ENCODE measurements around the gene OPCML.

OPCML gene

DNA sequence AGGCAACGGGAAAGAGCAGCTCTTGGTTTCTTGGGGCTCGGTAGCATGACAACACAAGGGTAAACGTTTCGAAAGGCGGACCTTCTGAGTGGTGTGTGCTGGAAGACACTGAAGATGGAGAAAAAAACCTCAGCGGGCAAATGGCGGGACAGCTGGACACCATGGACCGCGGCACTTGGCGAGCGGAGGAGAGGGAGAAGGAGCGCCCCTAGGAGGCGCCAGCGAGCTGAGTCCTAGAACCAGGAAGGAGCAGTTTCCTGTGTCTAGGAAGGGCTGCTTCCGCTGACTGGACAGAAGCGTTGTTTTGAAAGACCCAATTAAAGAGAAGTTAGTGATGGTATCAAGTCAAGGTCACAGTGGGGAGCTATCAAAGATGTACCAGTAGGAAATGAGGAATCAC lies 44.0 kb upstream of the OPCML start:
- Histone ChIP-seq H3K4me2 (no peak overlapping the region), H2AFZ (ENCODE audit: low read depth) (no peak overlapping the region), H3K27me3 (ENCODE audit: insufficient read depth, low read depth) (no peaks in the 10 kb centered on the region), H3K36me3 (ENCODE audit: insufficient read depth) (no peaks in the 10 kb centered on the region), H3K79me2 (ENCODE audit: insufficient read depth, low read depth) (no peaks in the 10 kb centered on the region), H3K9ac (no peak overlapping the region), H3K27ac (no peak overlapping the region), H3K4me1 (ENCODE audit: low read depth, poor library complexity, severe bottlenecking) (no peaks in the 10 kb centered on the region), H3K4me3 (IDR thresholded peaks at IDR 0.05; ENCODE audit: insufficient read depth, low read depth, low read length) (no peak overlapping the region), H4K20me1 (ENCODE audit: insufficient read depth) (no peaks in the 10 kb centered on the region)
- TF ChIP-seq, protein P1, sequence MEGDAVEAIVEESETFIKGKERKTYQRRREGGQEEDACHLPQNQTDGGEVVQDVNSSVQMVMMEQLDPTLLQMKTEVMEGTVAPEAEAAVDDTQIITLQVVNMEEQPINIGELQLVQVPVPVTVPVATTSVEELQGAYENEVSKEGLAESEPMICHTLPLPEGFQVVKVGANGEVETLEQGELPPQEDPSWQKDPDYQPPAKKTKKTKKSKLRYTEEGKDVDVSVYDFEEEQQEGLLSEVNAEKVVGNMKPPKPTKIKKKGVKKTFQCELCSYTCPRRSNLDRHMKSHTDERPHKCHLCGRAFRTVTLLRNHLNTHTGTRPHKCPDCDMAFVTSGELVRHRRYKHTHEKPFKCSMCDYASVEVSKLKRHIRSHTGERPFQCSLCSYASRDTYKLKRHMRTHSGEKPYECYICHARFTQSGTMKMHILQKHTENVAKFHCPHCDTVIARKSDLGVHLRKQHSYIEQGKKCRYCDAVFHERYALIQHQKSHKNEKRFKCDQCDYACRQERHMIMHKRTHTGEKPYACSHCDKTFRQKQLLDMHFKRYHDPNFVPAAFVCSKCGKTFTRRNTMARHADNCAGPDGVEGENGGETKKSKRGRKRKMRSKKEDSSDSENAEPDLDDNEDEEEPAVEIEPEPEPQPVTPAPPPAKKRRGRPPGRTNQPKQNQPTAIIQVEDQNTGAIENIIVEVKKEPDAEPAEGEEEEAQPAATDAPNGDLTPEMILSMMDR (conservative IDR thresholded peaks at IDR 0.05; ENCODE audit: low read depth, low read length) = no peak

DNA sequence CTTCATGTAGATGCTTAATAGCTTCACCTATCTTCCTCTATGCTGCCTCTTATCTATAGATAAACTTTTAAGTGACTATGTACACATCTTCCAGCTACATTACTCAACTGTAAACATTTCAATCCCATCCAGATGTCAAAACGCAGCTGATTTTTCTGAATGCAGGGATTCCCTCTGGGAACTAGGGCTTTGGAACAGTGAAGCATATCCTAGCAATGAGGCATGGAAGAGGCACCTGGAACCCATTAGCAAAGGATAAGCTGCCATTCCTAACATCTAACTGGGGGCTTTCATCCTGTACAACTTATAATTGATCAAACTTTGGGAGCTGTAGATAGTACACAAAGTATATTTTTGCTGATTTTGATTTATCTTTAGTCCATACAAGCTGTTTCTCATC lies 40.8 kb upstream of the OPCML start:
- Histone ChIP-seq H3K4me3 (IDR thresholded peaks at IDR 0.05; ENCODE audit: insufficient read depth, low read depth, low read length) (no peak overlapping the region), H2AFZ (ENCODE audit: low read depth) (no peak overlapping the region), H3K27ac (no peak overlapping the region), H3K4me1 (ENCODE audit: low read depth, poor library complexity, severe bottlenecking) (no peaks in the 10 kb centered on the region), H3K36me3 (ENCODE audit: insufficient read depth) (no peaks in the 10 kb centered on the region), H4K20me1 (ENCODE audit: insufficient read depth) (no peaks in the 10 kb centered on the region), H3K4me2 (no peak overlapping the region), H3K27me3 (ENCODE audit: insufficient read depth, low read depth) (no peaks in the 10 kb centered on the region), H3K79me2 (ENCODE audit: insufficient read depth, low read depth) (no peaks in the 10 kb centered on the region), H3K9ac (no peak overlapping the region)
- TF ChIP-seq, protein P1 (conservative IDR thresholded peaks at IDR 0.05; ENCODE audit: low read depth, low read length) = no peak

DNA sequence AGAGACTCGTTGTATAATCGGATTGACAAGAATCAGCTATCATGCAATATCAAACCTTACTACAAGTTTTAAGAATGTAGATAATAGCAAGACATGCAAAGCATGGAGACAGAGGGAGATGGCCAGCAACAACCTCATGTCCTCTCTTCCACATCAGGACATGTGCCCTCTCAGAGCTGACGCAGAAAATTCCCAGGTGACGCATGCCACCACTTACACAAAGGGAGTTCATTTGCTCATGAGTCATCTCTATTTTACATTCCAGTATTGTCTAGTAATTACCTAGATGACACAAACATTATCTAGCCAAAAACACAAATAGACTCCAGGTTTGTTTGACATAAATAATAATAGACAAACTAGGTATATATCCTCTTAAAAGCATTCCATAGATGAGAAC lies 38.1 kb upstream of the OPCML start:
- TF ChIP-seq, protein P1 (conservative IDR thresholded peaks at IDR 0.05; ENCODE audit: low read depth, low read length) = no peak
- no peaks in the 10 kb centered on the region for H3K79me2 ChIP-seq (ENCODE audit: insufficient read depth, low read depth)
- no peaks in the 10 kb centered on the region for H3K4me1 ChIP-seq (ENCODE audit: low read depth, poor library complexity, severe bottlenecking)
- no peaks in the 10 kb centered on the region for H3K27me3 ChIP-seq (ENCODE audit: insufficient read depth, low read depth)
- no peak overlapping the region for H3K4me3 ChIP-seq (IDR thresholded peaks at IDR 0.05; ENCODE audit: insufficient read depth, low read depth, low read length)
- H3K27ac ChIP-seq = no peak overlapping the region
- H3K36me3 ChIP-seq (ENCODE audit: insufficient read depth) = no peaks in the 10 kb centered on the region
- no peak overlapping the region for H3K4me2 ChIP-seq
- H4K20me1 ChIP-seq (ENCODE audit: insufficient read depth) = no peaks in the 10 kb centered on the region
- no peak overlapping the region for H3K9ac ChIP-seq
- H2AFZ ChIP-seq (ENCODE audit: low read depth) = no peak overlapping the region

DNA sequence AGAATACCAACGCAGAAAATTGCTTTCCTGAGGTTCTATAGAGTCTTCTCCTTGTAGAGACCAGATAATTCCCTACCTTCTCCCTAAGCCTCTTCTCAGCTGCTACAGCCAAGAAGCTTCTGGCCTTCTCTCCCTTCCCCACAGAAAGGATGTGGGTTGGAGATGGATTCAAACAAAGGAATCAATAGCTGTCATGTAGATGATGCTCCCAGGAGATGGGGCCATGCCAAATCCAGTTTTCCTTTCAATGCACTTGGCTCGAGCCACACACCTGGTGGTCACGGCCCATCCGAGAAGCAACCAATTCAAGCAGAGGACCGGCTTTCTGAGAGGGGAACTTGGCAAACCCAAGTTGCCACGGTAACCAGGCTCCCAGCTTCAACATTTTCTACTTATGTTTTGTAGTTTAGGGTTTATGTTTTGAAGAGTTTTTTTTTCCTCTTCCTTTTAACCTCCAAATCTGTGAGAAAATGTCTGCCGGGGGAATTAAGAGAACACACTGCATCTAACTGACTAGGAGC lies 31.3 kb upstream of the OPCML start:
- Histone ChIP-seq H3K4me1 (ENCODE audit: low read depth, poor library complexity, severe bottlenecking) (no peaks in the 10 kb centered on the region), H3K79me2 (ENCODE audit: insufficient read depth, low read depth) (no peaks in the 10 kb centered on the region), H3K9ac (no peak overlapping the region), H3K4me3 (IDR thresholded peaks at IDR 0.05; ENCODE audit: insufficient read depth, low read depth, low read length) (no peak overlapping the region), H4K20me1 (ENCODE audit: insufficient read depth) (no peaks in the 10 kb centered on the region), H2AFZ (ENCODE audit: low read depth) (no peak overlapping the region), H3K4me2 (no peak overlapping the region), H3K27me3 (ENCODE audit: insufficient read depth, low read depth) (no peaks in the 10 kb centered on the region), H3K36me3 (ENCODE audit: insufficient read depth) (no peaks in the 10 kb centered on the region), H3K27ac (no peak overlapping the region)
- TF ChIP-seq, protein P1 (conservative IDR thresholded peaks at IDR 0.05; ENCODE audit: low read depth, low read length) = no peak

All from KMS-11 (cell line).